Anterior cingulate cortex (tissue), 58 donors: ENCODE data around the gene FZD7.

Experiments
- DNase-seq, 58 donors: peaks; one replicate each; lab custom pipeline; 2025; lab: John Stamatoyannopoulos, UW

FZD7 gene

GRCh38 chr2:202009019-202009481 is 24.6 kb upstream of the FZD7 start:
- DNase-seq: peak in 8 of 58 donors; percentile 3 to 16 (median 8)

GRCh38 chr2:202009581-202009980 is 24.1 kb upstream of the FZD7 start:
- no peak for DNase-seq

GRCh38 chr2:202014318-202014717 is 19.3 kb upstream of the FZD7 start:
- DNase-seq: no peak

GRCh38 chr2:202014759-202015211 is 18.9 kb upstream of the FZD7 start:
- no peak for DNase-seq

- peak in 1 of 58 donors; percentile 3 for DNase-seq
These were observed 18.2 kb upstream of the FZD7 start for GRCh38 chr2:202015471-202015870.

GRCh38 chr2:202016579-202017227 is 17.0 kb upstream of the FZD7 start:
- no peak for DNase-seq

- DNase-seq: no peak
These were observed 15.7 kb upstream of the FZD7 start for GRCh38 chr2:202017940-202018339.

- peak in 6 of 58 donors; percentile 9 to 59 (median 17) for DNase-seq
These were observed 14.7 kb upstream of the FZD7 start for GRCh38 chr2:202018950-202019349.

GRCh38 chr2:202019689-202020450 is 13.8 kb upstream of the FZD7 start:
- no peak for DNase-seq

- DNase-seq: no peak
These were observed 10.9 kb upstream of the FZD7 start for GRCh38 chr2:202022755-202023154.

- DNase-seq: no peak
These were observed 10.3 kb upstream of the FZD7 start for GRCh38 chr2:202023198-202023903.

GRCh38 chr2:202023904-202024266 is 9.8 kb upstream of the FZD7 start:
- no peak for DNase-seq

- DNase-seq: no peak
These were observed 8.8 kb upstream of the FZD7 start for GRCh38 chr2:202024871-202025270.

GRCh38 chr2:202025816-202026215 is 7.8 kb upstream of the FZD7 start:
- DNase-seq: no peak

- DNase-seq: no peak
These were observed 7.1 kb upstream of the FZD7 start for GRCh38 chr2:202026507-202026906.

GRCh38 chr2:202030691-202031090 is 3.0 kb upstream of the FZD7 start:
- DNase-seq: no peak

GRCh38 chr2:202031246-202031951 is 2.3 kb upstream of the FZD7 start:
- no peak for DNase-seq

- peak in 22 of 58 donors; percentile 11 to 71 (median 42) for DNase-seq
These were observed 774 bp upstream of the FZD7 start for GRCh38 chr2:202032846-202033316.

GRCh38 chr2:202034249-202035088 is 814 bp downstream of the FZD7 start:
- DNase-seq: peak in 4 of 58 donors; percentile 2 to 9 (median 8)
